ENCODE data around the gene MAN1B1. TPM values are rescaled to one million over a fixed set of nuclear protein-coding genes. Genes with fewer than 3 reads are reported as not detected.

MAN1B1 gene
- total RNA-seq, 1 donor from 2014 or later: 70.4 TPM

DNA sequence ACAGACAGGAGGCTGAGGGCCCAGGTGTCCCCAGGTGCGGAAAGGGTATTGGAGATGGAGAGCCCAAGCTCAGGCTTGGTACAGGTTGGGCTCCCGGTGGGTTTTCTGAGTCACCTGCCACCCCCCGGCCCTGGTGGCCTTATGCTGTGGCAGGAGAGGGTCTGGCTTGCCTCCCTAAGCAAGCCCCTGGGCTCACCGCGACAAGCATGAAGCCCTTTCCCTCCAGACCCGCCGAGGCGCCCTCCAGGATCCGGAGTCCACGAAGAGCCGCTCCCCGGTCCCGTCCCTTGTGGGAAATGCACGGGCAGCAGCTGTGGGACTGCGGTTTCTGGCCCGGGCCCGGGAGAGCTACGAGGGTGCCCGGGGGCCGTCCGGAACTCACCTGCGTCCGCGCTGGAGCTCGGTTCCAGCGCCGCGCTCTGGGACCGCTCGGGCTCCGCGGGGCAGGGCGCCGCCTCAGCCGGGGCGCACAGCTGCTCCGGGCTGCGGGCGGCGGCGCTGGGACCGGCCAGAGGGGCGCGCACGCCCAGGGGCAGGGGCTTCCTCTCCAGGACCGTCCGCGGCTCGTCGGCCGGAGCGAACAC is 17.2 kb upstream of the MAN1B1 start:
- Mint-ChIP-seq H3K4me1 (ENCODE audit: unreplicated experiment) (peaks cover 4% of the 10 kb centered on the region), H3K4me3 (ENCODE audit: unreplicated experiment) (no peak overlapping the region), H3K9me3 (ENCODE audit: unreplicated experiment) (no peaks in the 10 kb centered on the region), H3K36me3 (ENCODE audit: low read depth, unreplicated experiment) (no peaks in the 10 kb centered on the region), H3K27me3 (ENCODE audit: unreplicated experiment) (peaks cover 17% of the 10 kb centered on the region), H3K27ac (ENCODE audit: unreplicated experiment) (no peak overlapping the region)
- TF ChIP-seq, protein P1, sequence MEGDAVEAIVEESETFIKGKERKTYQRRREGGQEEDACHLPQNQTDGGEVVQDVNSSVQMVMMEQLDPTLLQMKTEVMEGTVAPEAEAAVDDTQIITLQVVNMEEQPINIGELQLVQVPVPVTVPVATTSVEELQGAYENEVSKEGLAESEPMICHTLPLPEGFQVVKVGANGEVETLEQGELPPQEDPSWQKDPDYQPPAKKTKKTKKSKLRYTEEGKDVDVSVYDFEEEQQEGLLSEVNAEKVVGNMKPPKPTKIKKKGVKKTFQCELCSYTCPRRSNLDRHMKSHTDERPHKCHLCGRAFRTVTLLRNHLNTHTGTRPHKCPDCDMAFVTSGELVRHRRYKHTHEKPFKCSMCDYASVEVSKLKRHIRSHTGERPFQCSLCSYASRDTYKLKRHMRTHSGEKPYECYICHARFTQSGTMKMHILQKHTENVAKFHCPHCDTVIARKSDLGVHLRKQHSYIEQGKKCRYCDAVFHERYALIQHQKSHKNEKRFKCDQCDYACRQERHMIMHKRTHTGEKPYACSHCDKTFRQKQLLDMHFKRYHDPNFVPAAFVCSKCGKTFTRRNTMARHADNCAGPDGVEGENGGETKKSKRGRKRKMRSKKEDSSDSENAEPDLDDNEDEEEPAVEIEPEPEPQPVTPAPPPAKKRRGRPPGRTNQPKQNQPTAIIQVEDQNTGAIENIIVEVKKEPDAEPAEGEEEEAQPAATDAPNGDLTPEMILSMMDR (IDR thresholded peaks at IDR 0.05; ENCODE audit: unreplicated experiment): no peak
- DNase-seq (ENCODE audit: low spot score): peak; percentile 38

DNA sequence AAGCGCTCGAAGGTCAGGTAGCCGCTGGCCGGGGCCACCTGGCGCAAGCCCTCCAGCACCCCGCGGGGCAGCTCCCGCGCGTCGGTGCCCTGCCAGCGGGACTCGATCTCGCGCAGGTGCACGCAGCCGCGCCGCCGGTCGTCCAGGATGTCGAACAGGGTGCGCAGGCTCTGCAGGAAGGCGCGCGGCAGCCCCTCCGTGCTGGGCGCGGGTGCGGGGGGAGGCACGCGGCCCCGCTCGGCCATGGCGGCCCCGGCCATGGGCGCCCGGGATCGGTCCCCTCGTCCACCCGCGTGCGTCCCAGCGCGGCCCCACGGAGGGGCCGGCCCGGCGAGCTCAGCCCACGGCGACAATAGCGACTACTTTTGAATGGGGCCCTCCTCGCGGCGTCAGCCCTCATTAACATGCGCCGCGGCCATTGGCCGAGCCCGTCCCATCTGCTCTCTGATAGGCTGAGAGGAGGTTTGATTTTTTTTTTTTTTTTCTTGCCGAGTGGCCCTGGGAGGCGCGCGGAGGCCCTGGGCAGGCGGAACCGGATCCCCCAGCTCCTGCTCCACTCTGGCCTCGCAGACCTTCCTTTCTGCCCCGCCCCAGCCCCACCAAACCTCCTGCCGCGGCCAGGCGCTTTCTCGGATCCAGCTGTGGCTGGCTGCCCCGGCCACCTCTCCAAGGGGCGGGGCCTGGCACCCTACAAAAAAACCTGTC is 16.4 kb upstream of the MAN1B1 start, which contains the start of gene SAPCD2:
Gene SAPCD2, minus strand, starts transcription at position 357 of the 705 bp plus-strand sequence. Its CDS starts 97 bp downstream, at position 260.
- H3K4me3 Mint-ChIP-seq (ENCODE audit: unreplicated experiment): peak within 1 kb of the TSS; percentile 56
- peaks cover 4% of the 10 kb centered on the region for H3K4me1 Mint-ChIP-seq (ENCODE audit: unreplicated experiment)
- no peaks in the 10 kb centered on the region for H3K9me3 Mint-ChIP-seq (ENCODE audit: unreplicated experiment)
- no peak within 1 kb of the TSS for H3K27ac Mint-ChIP-seq (ENCODE audit: unreplicated experiment)
- DNase-seq (ENCODE audit: low spot score): peak; percentile 74
- H3K27me3 Mint-ChIP-seq (ENCODE audit: unreplicated experiment): peaks cover 18% of the 10 kb centered on the region
- TF ChIP-seq, protein P1 (IDR thresholded peaks at IDR 0.05; ENCODE audit: unreplicated experiment): no peak
- no peaks in the 10 kb centered on the region for H3K36me3 Mint-ChIP-seq (ENCODE audit: low read depth, unreplicated experiment)

DNA sequence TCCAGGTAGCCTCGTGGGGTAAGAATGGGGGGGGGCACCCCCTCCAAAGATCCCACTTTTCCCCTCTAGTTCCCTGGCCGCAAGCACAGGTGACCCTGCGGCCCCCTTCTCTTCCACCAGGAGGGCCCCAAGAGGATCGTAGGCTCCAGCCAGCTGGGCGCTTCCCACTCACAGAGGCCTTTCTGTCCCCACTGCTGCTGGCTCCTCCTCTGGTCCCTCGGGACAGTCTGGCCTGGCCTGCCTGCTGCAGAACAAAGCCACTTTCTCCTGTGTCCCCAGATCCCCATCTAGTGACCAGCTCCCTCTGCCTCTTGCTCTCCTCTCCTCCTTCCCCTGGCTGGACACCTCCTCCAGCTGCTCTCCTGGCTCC is 15.9 kb upstream of the MAN1B1 start:
- no peaks in the 10 kb centered on the region for H3K36me3 Mint-ChIP-seq (ENCODE audit: low read depth, unreplicated experiment)
- peaks cover 18% of the 10 kb centered on the region for H3K27me3 Mint-ChIP-seq (ENCODE audit: unreplicated experiment)
- no peak overlapping the region for H3K27ac Mint-ChIP-seq (ENCODE audit: unreplicated experiment)
- TF ChIP-seq, protein P1 (IDR thresholded peaks at IDR 0.05; ENCODE audit: unreplicated experiment): no peak
- H3K4me3 Mint-ChIP-seq (ENCODE audit: unreplicated experiment): peak overlapping the region; percentile 56
- no peak for DNase-seq (ENCODE audit: low spot score)
- peaks cover 4% of the 10 kb centered on the region for H3K4me1 Mint-ChIP-seq (ENCODE audit: unreplicated experiment)
- no peaks in the 10 kb centered on the region for H3K9me3 Mint-ChIP-seq (ENCODE audit: unreplicated experiment)

DNA sequence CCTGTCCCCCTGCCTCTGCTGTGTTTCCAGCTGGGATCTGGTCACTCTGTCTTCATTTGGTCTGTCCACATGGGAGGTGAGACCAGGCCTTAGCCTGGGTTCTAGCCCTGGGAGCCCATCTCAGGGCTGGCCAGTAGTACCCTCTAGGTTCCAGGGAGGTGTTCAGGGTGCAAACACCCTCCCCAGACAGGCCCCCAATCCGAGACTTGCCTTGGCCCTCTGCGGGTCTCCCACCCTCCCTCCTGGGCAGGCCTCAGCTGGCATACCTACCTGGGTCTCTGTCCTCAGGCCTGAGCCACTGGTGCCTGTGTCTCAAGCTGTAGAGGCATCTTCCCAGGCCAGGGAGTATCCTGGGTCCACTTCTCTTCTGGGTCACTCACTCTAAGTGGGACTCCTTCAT is 15.5 kb upstream of the MAN1B1 start:
- Mint-ChIP-seq H3K27me3 (ENCODE audit: unreplicated experiment) (peaks cover 18% of the 10 kb centered on the region), H3K27ac (ENCODE audit: unreplicated experiment) (no peak overlapping the region), H3K4me3 (ENCODE audit: unreplicated experiment) (no peak overlapping the region), H3K9me3 (ENCODE audit: unreplicated experiment) (no peaks in the 10 kb centered on the region), H3K4me1 (ENCODE audit: unreplicated experiment) (peaks cover 4% of the 10 kb centered on the region), H3K36me3 (ENCODE audit: low read depth, unreplicated experiment) (no peaks in the 10 kb centered on the region)
- no peak for DNase-seq (ENCODE audit: low spot score)
- TF ChIP-seq, protein P1 (IDR thresholded peaks at IDR 0.05; ENCODE audit: unreplicated experiment): no peak

DNA sequence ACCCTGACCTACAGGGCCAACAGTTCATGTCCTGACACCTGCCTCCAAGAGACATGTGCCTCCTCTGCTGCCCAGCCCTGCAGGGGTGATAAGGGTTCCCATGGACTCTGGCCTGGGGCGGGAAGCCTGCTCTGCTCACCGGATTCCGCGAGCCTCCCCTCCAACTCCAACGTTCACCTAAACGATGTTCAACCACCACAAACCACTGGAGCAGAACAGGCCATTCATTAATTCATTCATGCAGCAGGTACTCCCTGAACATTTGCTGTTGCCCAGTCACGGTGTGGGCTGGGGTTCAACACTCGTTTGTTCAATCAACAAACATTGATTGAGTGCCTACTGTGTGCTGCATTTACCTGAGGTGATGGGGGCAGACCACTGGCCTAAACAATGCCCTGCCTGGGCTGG is 12.8 kb upstream of the MAN1B1 start:
- TF ChIP-seq, protein P1 (IDR thresholded peaks at IDR 0.05; ENCODE audit: unreplicated experiment): no peak
- H3K4me3 Mint-ChIP-seq (ENCODE audit: unreplicated experiment): no peak overlapping the region

More for the DNA sequence above, 12.8 kb upstream of the MAN1B1 start:
- Mint-ChIP-seq H3K9me3 (ENCODE audit: unreplicated experiment) (no peaks in the 10 kb centered on the region), H3K4me1 (ENCODE audit: unreplicated experiment) (peaks cover 4% of the 10 kb centered on the region), H3K27ac (ENCODE audit: unreplicated experiment) (no peak overlapping the region), H3K36me3 (ENCODE audit: low read depth, unreplicated experiment) (no peaks in the 10 kb centered on the region), H3K27me3 (ENCODE audit: unreplicated experiment) (peaks cover 18% of the 10 kb centered on the region)
- no peak for DNase-seq (ENCODE audit: low spot score)

All from endothelial cell (in vitro differentiated cells).